Endothelial cell of umbilical vein (primary cell): Measurements from ENCODE around the gene MRPL14. TPM values are rescaled to one million over a fixed set of nuclear protein-coding genes. Genes with fewer than 3 reads are reported as not detected.

Source experiments
- BruUV-seq: library from RNA; stranded (reverse); fragments of 400-500 nt; replicated peaks from 2 replicates; lab custom pipeline; 2021; lab: Mats Ljungman, UMichigan
- CTCF ChIA-PET: fragments of 300-600, 350-600 bp; sonication (Branson Sonifier 250); formaldehyde crosslinking; loops from one replicate; lab custom pipeline; 2021; ENCODE audit warnings: antibody characterized with exemption, inconsistent platforms; lab: Charles Lee
- POLR2A ChIA-PET: fragments of 300-600, 350-600 bp; sonication (Branson Sonifier 250); formaldehyde crosslinking; loops from one replicate; lab custom pipeline; 2021; ENCODE audit warnings: antibody characterized with exemption, inconsistent platforms; lab: Charles Lee
- DNase-seq: peaks from one replicate; pipeline ENCODE4 v3.0.0-alpha.2; 2011; ENCODE audit warnings: low read depth, low spot score
- FAIRE-seq: peaks from 2 replicates; lab custom pipeline; 2011; peaks lifted over from hg19 to GRCh38; lab: Jason Lieb, UNC
- H2AFZ ChIP-seq: 2 replicates; pipeline ENCODE4 v1.6.0; 2012; ENCODE audit warnings: low read depth, low read length, control low read depth, inconsistent platforms
- H3K27ac ChIP-seq: 2 replicates; pipeline ENCODE4 v1.5.1; 2011; ENCODE audit warnings: low read depth, mild to moderate bottlenecking, control low read depth, low read length, moderate library complexity; ENCODE audit not compliant: insufficient read depth
- H3K27me3 ChIP-seq, 2 experiments: 2 replicates each; pipeline versions ENCODE4 v1.6.0 to v1.6.1; 2011; ENCODE audit warnings: low read length in 2 of 2, mixed read lengths in 1 of 2; ENCODE audit not compliant: control insufficient read depth in 2 of 2, insufficient read depth in 2 of 2
- H3K36me3 ChIP-seq, 2 experiments: 2 replicates in 1 of 2; 3 replicates in 1 of 2; pipeline ENCODE4 v1.5.1; 2011; ENCODE audit warnings: low read length in 2 of 2, mild to moderate bottlenecking in 1 of 2, moderate library complexity in 1 of 2; ENCODE audit not compliant: control insufficient read depth in 2 of 2, insufficient read depth in 2 of 2; ENCODE audit errors: extremely low read depth in 1 of 2
- H3K4me1 ChIP-seq: 3 replicates; pipeline ENCODE4 v1.5.1; 2011; ENCODE audit warnings: mild to moderate bottlenecking, low read length; ENCODE audit not compliant: control insufficient read depth, insufficient read depth; ENCODE audit errors: extremely low read depth
- H3K4me2 ChIP-seq: 2 replicates; pipeline ENCODE4 v1.6.1; 2011; ENCODE audit warnings: low read length, control low read depth, mixed read lengths; ENCODE audit not compliant: insufficient read depth
- H3K4me3 ChIP-seq, 3 experiments: fragments of 200-600 bp in 1 of 3; sonication (generic), shearing (Covaris generic) in 1 of 3; replicated peaks in 1 of 3; 2 replicates each; pipeline ENCODE4 v1.5.1; 2011 to 2016; ENCODE audit warnings: control low read depth in 3 of 3, low read length in 3 of 3, mild to moderate bottlenecking in 2 of 3, inconsistent platforms in 1 of 3, low read depth in 1 of 3, moderate library complexity in 1 of 3; ENCODE audit not compliant: insufficient read depth in 1 of 3
- H3K79me2 ChIP-seq: 2 replicates; pipeline ENCODE4 v1.6.0; 2012; ENCODE audit warnings: low read length, inconsistent platforms; ENCODE audit not compliant: control insufficient read depth, insufficient read depth
- H3K9ac ChIP-seq: replicated peaks from 2 replicates; pipeline ENCODE3; 2011; ENCODE audit warnings: low read length, control low read depth; ENCODE audit not compliant: insufficient read depth; ENCODE audit errors: extremely low read depth
- H3K9me1 ChIP-seq: replicated peaks from 3 replicates; pipeline ENCODE4 v1.6.0; 2011; ENCODE audit warnings: mild to moderate bottlenecking, low read length; ENCODE audit not compliant: control insufficient read depth, insufficient read depth; ENCODE audit errors: extremely low read depth
- H3K9me3 ChIP-seq: replicated peaks from 2 replicates; pipeline ENCODE4 v1.5.1; 2012; ENCODE audit warnings: low read length, inconsistent platforms; ENCODE audit not compliant: control insufficient read depth, insufficient read depth
- H4K20me1 ChIP-seq: replicated peaks from 2 replicates; pipeline ENCODE3; 2011; ENCODE audit warnings: mild to moderate bottlenecking, low read length; ENCODE audit not compliant: control insufficient read depth, insufficient read depth; ENCODE audit errors: extremely low read depth
- CTCF ChIP-seq, 2 donors: IDR thresholded peaks; 1 replicate in 1 of 2; 2 replicates in 1 of 2; pipeline ENCODE4 v1.5.1; 2011; ENCODE audit warnings: low read length in 2 of 2, mild to moderate bottlenecking in 2 of 2, moderate library complexity in 2 of 2, control low read depth in 1 of 2, inconsistent platforms in 1 of 2, low read depth in 1 of 2; ENCODE audit not compliant: insufficient read depth in 1 of 2; ENCODE audit errors: extremely low read depth in 1 of 2
- EZH2 ChIP-seq: IDR thresholded peaks from 2 replicates; pipeline ENCODE4 v1.6.1; 2012; ENCODE audit warnings: borderline replicate concordance, low read depth, mild to moderate bottlenecking, moderate library complexity, low read length, inconsistent platforms; ENCODE audit not compliant: severe bottlenecking
- FOS ChIP-seq: IDR thresholded peaks from 2 replicates; pipeline ENCODE4 v1.6.1; 2011; ENCODE audit warnings: mild to moderate bottlenecking, low read length, moderate library complexity, borderline replicate concordance; ENCODE audit not compliant: insufficient read depth
- GATA2 ChIP-seq: IDR thresholded peaks from 2 replicates; pipeline ENCODE4 v1.7.0; 2011; ENCODE audit warnings: low read depth, mild to moderate bottlenecking, moderate library complexity, mixed read lengths, low read length; ENCODE audit not compliant: insufficient read length, insufficient read depth
- JUN ChIP-seq: IDR thresholded peaks from 2 replicates; pipeline ENCODE4 v1.6.1; 2011; ENCODE audit warnings: borderline replicate concordance, low read depth; ENCODE audit not compliant: insufficient read length, insufficient read depth
- MYC ChIP-seq: IDR thresholded peaks from one replicate; pipeline ENCODE4 v1.6.1; 2011; ENCODE audit warnings: mild to moderate bottlenecking, low read depth, low read length
- POLR2A ChIP-seq: IDR thresholded peaks from 2 replicates; pipeline ENCODE4 v1.6.1; 2012; ENCODE audit warnings: low read depth, mild to moderate bottlenecking, control low read depth, low read length
- POLR2AphosphoS5 ChIP-seq: IDR thresholded peaks from 2 replicates; pipeline ENCODE4 v1.6.1; 2012; ENCODE audit warnings: low read depth, mild to moderate bottlenecking, control low read depth, low read length, moderate library complexity; ENCODE audit not compliant: insufficient read depth
- dilution Hi-C: fragments of 300-500 bp; cut with MboI; formaldehyde crosslinking; loops from one replicate; pipeline ENCODE4 v1.15.0; 2019; ENCODE audit warnings: low sequenced_read_pairs; ENCODE audit not compliant: extremely low pct_ligation_motif_present
- intact Hi-C: fragments of 100-400 bp; cut with micrococcal nuclease; formaldehyde crosslinking; loops from one replicate; pipeline ENCODE4 v1.10.0; 2022
- polyA plus RNA-seq, 4 experiments: library from polyadenylated mRNA; depleted of rRNA in 3 of 4; stranded (reverse) in 3 of 4; unstranded in 1 of 4; fragments of >200 nt; gene quantifications; 2 replicates each; pipeline versions ENCODE4 v1.2.1 to v1.2.3, GENCODE V29; 2011 to 2012; ENCODE audit warnings: missing spikeins in 1 of 4
- total RNA-seq: library from RNA; stranded (reverse); gene quantifications from 2 replicates; pipeline ENCODE4 v1.2.3, GENCODE V29; 2021
- TF ChIP-seq, protein P1 (sequence below): IDR thresholded peaks from 2 replicates; pipeline ENCODE4 v1.6.1; 2011; ENCODE audit not compliant: insufficient read depth, insufficient read length

The MRPL14 gene
- total and polyA plus RNA-seq, 2 donors (not counting 3 experiments of a cell fraction or from before 2014, with no cell fraction given), result 68.1 to 103 TPM

GRCh38 chr6:44154067-44154466 lies 26.8 kb upstream of the MRPL14 start:
- no peaks in the 10 kb centered on the region for H3K79me2 ChIP-seq
- ChIA-PET CTCF (interaction anchor here (1.5 to 5.0 kb wide), 4 partner anchors 8 to 80 kb away, joined by 5 to 56 read pairs (median 9); no protein-coding TSS in a partner anchor), POLR2A (no interaction called here)
- DNase-seq (no peak), FAIRE-seq (no peak)
- H3K27ac ChIP-seq, result no peak overlapping the region
- no peak for TF ChIP-seq EZH2
- TF ChIP-seq, protein P1, sequence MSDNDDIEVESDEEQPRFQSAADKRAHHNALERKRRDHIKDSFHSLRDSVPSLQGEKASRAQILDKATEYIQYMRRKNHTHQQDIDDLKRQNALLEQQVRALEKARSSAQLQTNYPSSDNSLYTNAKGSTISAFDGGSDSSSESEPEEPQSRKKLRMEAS, result no peak
- intact Hi-C loops, result loop anchor here (5.0 kb wide), 1 partner anchor 183 kb away; no protein-coding TSS in a partner anchor
- no peaks in the 10 kb centered on the region for H3K27me3 ChIP-seq
- H3K4me2 ChIP-seq, result no peak overlapping the region
- H3K4me3 ChIP-seq, result no peak overlapping the region
- H4K20me1 ChIP-seq, result no peaks in the 10 kb centered on the region
- no peaks in the 10 kb centered on the region for H3K9me3 ChIP-seq
- no peaks in the 10 kb centered on the region for H3K9me1 ChIP-seq
- no peak overlapping the region for H2AFZ ChIP-seq
- dilution Hi-C loops, result no loop called here
- H3K9ac ChIP-seq, result no peak overlapping the region
- H3K36me3 ChIP-seq, result peaks cover 3 to 6% of the 10 kb centered on the region in 2 experiments
- no peaks in the 10 kb centered on the region for H3K4me1 ChIP-seq
- BruUV-seq, result no TSS peak

DNA sequence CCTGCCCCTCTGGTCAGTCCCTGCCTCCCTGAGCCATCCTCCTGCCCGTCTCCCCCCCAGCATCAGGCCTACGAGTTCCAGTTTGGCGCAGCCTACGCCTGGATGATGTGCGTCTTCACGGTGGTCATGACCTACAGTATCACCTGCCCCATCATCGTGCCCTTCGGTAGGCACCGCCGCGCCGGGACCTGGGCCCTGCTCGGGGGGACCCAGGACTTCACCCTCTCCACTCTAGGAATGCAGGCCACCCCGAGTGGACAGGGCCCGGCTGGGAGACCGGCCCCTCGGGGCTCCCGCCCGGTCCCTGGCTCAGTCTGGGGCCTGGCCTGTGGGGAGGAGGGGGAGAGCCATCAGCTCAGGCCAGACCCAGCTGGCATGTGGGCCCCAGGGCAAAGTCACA lies 25.3 kb upstream of the MRPL14 start:
- TF ChIP-seq JUN (no peak), CTCF (IDR thresholded peaks at IDR 0.05; ENCODE audit: extremely low read depth in 1 of 2, insufficient read depth in 1 of 2, low read depth in 1 of 2, low read length in 2 of 2) (no peak), POLR2AphosphoS5 (no peak), GATA2 (no peak), POLR2A (no peak), FOS (no peak), EZH2 (no peak), MYC (no peak)
- TF ChIP-seq, protein P1, result no peak
- Histone ChIP-seq H3K4me2 (no peak overlapping the region), H3K27ac (no peak overlapping the region), H3K79me2 (no peaks in the 10 kb centered on the region), H3K4me1 (no peaks in the 10 kb centered on the region), H3K9me3 (no peaks in the 10 kb centered on the region), H3K4me3 (no peak overlapping the region), H3K9ac (no peak overlapping the region), H3K9me1 (no peaks in the 10 kb centered on the region), H3K36me3 (peaks cover 4 to 13% of the 10 kb centered on the region in 2 experiments), H3K27me3 (no peaks in the 10 kb centered on the region), H2AFZ (no peak overlapping the region), H4K20me1 (no peaks in the 10 kb centered on the region)
- CTCF ChIA-PET, result interaction anchor here (0.9 to 5.0 kb wide), 6 partner anchors 10 to 82 kb away, joined by 3 to 56 read pairs (median 6); partner anchors contain the start of gene SLC29A1
- POLR2A ChIA-PET, result no interaction called here
- dilution Hi-C loops (no loop called here), intact Hi-C loops (loop anchor here (5.0 kb wide), 1 partner anchor 185 kb away; no protein-coding TSS in a partner anchor)
- no peak for FAIRE-seq
- no peak for DNase-seq
- no TSS peak for BruUV-seq
